HEK293 (cell line): ENCODE data around the gene TRAF4.
A peak's percentile ranks its signal among the peaks of the same experiment; 100 is the strongest.

Experiments
- ELK4 ChIP-seq: IDR thresholded peaks from 2 replicates; pipeline ENCODE4 v1.6.1; 2011; ENCODE audit warnings: mild to moderate bottlenecking, low read depth, low read length, borderline replicate concordance
- IKZF3 ChIP-seq: fragments of 450-650 bp; IDR thresholded peaks from 2 replicates; pipeline ENCODE4 v1.5.0; 2018; ENCODE audit warnings: missing biosample characterization, mild to moderate bottlenecking, missing genetic modification characterization, moderate library complexity
- INSM2 ChIP-seq: fragments of 450-650 bp; formaldehyde crosslinking; IDR thresholded peaks from 2 replicates; pipeline ENCODE4 v1.5.1; 2016; ENCODE audit warnings: missing biosample characterization, missing genetic modification characterization
- SCRT1 ChIP-seq: fragments of 450-650 bp; formaldehyde crosslinking; IDR thresholded peaks from 2 replicates; pipeline ENCODE4 v1.5.1; 2016; ENCODE audit warnings: missing biosample characterization, missing genetic modification characterization, borderline replicate concordance
- SP2 ChIP-seq: fragments of 450-650 bp; formaldehyde crosslinking; IDR thresholded peaks from 2 replicates; pipeline ENCODE4 v1.5.1; 2016; ENCODE audit warnings: missing biosample characterization, missing genetic modification characterization
- SP7 ChIP-seq: fragments of 450-650 bp; formaldehyde crosslinking; IDR thresholded peaks from 2 replicates; pipeline ENCODE4 v1.5.1; 2016; ENCODE audit warnings: missing biosample characterization, missing genetic modification characterization
- ZBTB11 ChIP-seq: fragments of 450-650 bp; formaldehyde crosslinking; conservative IDR thresholded peaks from 2 replicates; pipeline ENCODE4 v1.5.1; 2016; ENCODE audit warnings: low read depth, missing biosample characterization, missing genetic modification characterization
- ZBTB20 ChIP-seq: fragments of 450-650 bp; formaldehyde crosslinking; IDR thresholded peaks from 2 replicates; pipeline ENCODE4 v1.5.1; 2016; ENCODE audit warnings: missing biosample characterization, missing genetic modification characterization
- ZBTB7A ChIP-seq: fragments of 450-650 bp; formaldehyde crosslinking; IDR thresholded peaks from 2 replicates; pipeline ENCODE4 v1.5.1; 2016; ENCODE audit warnings: low read depth, missing biosample characterization, missing genetic modification characterization
- ZBTB8A ChIP-seq: fragments of 450-650 bp; formaldehyde crosslinking; IDR thresholded peaks from 2 replicates; pipeline ENCODE4 v1.5.1; 2016; ENCODE audit warnings: missing biosample characterization, missing genetic modification characterization
- ZEB2 ChIP-seq: fragments of 450-650 bp; formaldehyde crosslinking; IDR thresholded peaks from 2 replicates; pipeline ENCODE4 v1.5.1; 2016; ENCODE audit warnings: missing biosample characterization, missing genetic modification characterization
- ZNF114 ChIP-seq: fragments of 450-650 bp; formaldehyde crosslinking; IDR thresholded peaks from 2 replicates; pipeline ENCODE4 v1.5.0; 2017; ENCODE audit warnings: missing biosample characterization, missing genetic modification characterization
- ZNF121 ChIP-seq: fragments of 450-650 bp; formaldehyde crosslinking; IDR thresholded peaks from 2 replicates; pipeline ENCODE4 v1.5.1; 2016; ENCODE audit warnings: missing biosample characterization, missing genetic modification characterization
- ZNF146 ChIP-seq: fragments of 450-650 bp; formaldehyde crosslinking; IDR thresholded peaks from 2 replicates; pipeline ENCODE4 v1.5.1; 2016; ENCODE audit warnings: missing biosample characterization, missing genetic modification characterization
- ZNF184 ChIP-seq: fragments of 450-650 bp; IDR thresholded peaks from 2 replicates; pipeline ENCODE4 v1.5.1; 2018; ENCODE audit warnings: missing biosample characterization, mild to moderate bottlenecking, missing genetic modification characterization
- ZNF24 ChIP-seq: fragments of 450-650 bp; formaldehyde crosslinking; IDR thresholded peaks from 2 replicates; pipeline ENCODE4 v1.5.1; 2016; ENCODE audit warnings: missing biosample characterization, missing genetic modification characterization
- ZNF266 ChIP-seq: fragments of 450-650 bp; formaldehyde crosslinking; IDR thresholded peaks from 2 replicates; pipeline ENCODE4 v1.5.1; 2016; ENCODE audit warnings: missing biosample characterization, missing genetic modification characterization, low read depth
- ZNF350 ChIP-seq: fragments of 450-650 bp; formaldehyde crosslinking; IDR thresholded peaks from 2 replicates; pipeline ENCODE4 v1.5.0; 2017; ENCODE audit warnings: missing biosample characterization, mild to moderate bottlenecking, missing genetic modification characterization
- ZNF629 ChIP-seq: fragments of 450-650 bp; formaldehyde crosslinking; IDR thresholded peaks from 2 replicates; pipeline ENCODE4 v1.5.1; 2017; ENCODE audit warnings: missing biosample characterization, missing genetic modification characterization
- TF ChIP-seq, protein P1 (sequence below): fragments of 450-650 bp; formaldehyde crosslinking; IDR thresholded peaks from 2 replicates; pipeline ENCODE4 v1.5.1; 2016; ENCODE audit warnings: missing biosample characterization, missing genetic modification characterization
- TF ChIP-seq, protein P2 (sequence below): fragments of 450-650 bp; formaldehyde crosslinking; IDR thresholded peaks from 2 replicates; pipeline ENCODE4 v1.5.1; 2016; ENCODE audit warnings: missing biosample characterization, missing genetic modification characterization
- TF ChIP-seq, protein P3 (sequence below): fragments of 450-650 bp; formaldehyde crosslinking; IDR thresholded peaks from 2 replicates; pipeline ENCODE4 v1.5.1; 2016; ENCODE audit warnings: missing biosample characterization, missing genetic modification characterization

Gene TRAF4

GRCh38 chr17:28728364-28729200 lies 15.2 kb upstream of the TRAF4 start, which contains the start of gene NEK8 (continued):
- TF ChIP-seq ZBTB7A (tag by site-specific recombination) (peak; percentile 63; the same call in 1 of the 2 replicates), ZEB2 (tag by site-specific recombination) (peak; percentile 7; the same call in 1 of the 2 replicates), ZNF24 (tag by site-specific recombination) (peak; percentile 39; the same call in 1 of the 2 replicates), ZBTB8A (tag by site-specific recombination) (peak; percentile 97), ZNF629 (tag by site-specific recombination) (no peak), ZBTB11 (tag by site-specific recombination) (peak; percentile 73), ZNF146 (peak; percentile 6), ZNF350 (no peak), SP7 (tag by site-specific recombination) (peak; percentile 38; the same call in 1 of the 2 replicates), ZBTB20 (tag by site-specific recombination) (no peak), INSM2 (0 out of 2 replicates have a peak, but pooled peaks have one; percentile 36), IKZF3 (tag by site-specific recombination) (no peak), ZNF184 (tag by site-specific recombination) (0 out of 2 replicates have a peak, but pooled peaks have one; percentile 11), ZNF114 (no peak), ZNF121 (tag by site-specific recombination) (peak; percentile 54; the same call in 1 of the 2 replicates), ELK4 (peak; percentile 65; the same call in 1 of the 2 replicates), ZNF266 (tag by site-specific recombination) (no peak), SCRT1 (tag by site-specific recombination) (no peak), SP2 (tag by site-specific recombination) (peak; percentile 93)
- TF ChIP-seq, protein P1, sequence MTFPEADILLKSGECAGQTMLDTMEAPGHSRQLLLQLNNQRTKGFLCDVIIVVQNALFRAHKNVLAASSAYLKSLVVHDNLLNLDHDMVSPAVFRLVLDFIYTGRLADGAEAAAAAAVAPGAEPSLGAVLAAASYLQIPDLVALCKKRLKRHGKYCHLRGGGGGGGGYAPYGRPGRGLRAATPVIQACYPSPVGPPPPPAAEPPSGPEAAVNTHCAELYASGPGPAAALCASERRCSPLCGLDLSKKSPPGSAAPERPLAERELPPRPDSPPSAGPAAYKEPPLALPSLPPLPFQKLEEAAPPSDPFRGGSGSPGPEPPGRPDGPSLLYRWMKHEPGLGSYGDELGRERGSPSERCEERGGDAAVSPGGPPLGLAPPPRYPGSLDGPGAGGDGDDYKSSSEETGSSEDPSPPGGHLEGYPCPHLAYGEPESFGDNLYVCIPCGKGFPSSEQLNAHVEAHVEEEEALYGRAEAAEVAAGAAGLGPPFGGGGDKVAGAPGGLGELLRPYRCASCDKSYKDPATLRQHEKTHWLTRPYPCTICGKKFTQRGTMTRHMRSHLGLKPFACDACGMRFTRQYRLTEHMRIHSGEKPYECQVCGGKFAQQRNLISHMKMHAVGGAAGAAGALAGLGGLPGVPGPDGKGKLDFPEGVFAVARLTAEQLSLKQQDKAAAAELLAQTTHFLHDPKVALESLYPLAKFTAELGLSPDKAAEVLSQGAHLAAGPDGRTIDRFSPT (tag by site-specific recombination): peak; percentile 96
- TF ChIP-seq, protein P2, sequence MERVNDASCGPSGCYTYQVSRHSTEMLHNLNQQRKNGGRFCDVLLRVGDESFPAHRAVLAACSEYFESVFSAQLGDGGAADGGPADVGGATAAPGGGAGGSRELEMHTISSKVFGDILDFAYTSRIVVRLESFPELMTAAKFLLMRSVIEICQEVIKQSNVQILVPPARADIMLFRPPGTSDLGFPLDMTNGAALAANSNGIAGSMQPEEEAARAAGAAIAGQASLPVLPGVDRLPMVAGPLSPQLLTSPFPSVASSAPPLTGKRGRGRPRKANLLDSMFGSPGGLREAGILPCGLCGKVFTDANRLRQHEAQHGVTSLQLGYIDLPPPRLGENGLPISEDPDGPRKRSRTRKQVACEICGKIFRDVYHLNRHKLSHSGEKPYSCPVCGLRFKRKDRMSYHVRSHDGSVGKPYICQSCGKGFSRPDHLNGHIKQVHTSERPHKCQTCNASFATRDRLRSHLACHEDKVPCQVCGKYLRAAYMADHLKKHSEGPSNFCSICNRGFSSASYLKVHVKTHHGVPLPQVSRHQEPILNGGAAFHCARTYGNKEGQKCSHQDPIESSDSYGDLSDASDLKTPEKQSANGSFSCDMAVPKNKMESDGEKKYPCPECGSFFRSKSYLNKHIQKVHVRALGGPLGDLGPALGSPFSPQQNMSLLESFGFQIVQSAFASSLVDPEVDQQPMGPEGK (tag by site-specific recombination): peak; percentile 50
- TF ChIP-seq, protein P3, sequence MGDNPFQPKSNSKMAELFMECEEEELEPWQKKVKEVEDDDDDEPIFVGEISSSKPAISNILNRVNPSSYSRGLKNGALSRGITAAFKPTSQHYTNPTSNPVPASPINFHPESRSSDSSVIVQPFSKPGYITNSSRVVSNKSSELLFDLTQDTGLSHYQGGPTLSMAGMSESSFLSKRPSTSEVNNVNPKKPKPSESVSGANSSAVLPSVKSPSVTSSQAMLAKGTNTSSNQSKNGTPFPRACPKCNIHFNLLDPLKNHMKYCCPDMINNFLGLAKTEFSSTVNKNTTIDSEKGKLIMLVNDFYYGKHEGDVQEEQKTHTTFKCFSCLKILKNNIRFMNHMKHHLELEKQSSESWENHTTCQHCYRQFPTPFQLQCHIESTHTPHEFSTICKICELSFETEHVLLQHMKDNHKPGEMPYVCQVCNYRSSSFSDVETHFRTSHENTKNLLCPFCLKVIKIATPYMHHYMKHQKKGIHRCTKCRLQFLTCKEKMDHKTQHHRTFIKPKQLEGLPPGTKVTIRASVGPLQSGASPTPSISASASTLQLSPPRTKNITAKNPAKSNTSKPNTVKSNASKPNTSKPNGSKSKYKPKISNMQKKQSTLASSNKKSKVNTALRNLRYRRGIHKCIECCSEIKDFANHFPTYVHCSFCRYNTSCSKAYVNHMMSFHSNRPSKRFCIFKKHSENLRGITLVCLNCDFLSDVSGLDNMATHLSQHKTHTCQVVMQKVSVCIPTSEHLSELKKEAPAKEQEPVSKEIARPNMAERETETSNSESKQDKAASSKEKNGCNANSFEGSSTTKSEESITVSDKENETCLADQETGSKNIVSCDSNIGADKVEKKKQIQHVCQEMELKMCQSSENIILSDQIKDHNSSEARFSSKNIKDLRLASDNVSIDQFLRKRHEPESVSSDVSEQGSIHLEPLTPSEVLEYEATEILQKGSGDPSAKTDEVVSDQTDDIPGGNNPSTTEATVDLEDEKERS (tag by site-specific recombination): no peak
